ENCODE data around the gene MATCAP1. TPM values are rescaled to one million over a fixed set of nuclear protein-coding genes. Genes with fewer than 3 reads are reported as not detected.

MATCAP1 gene
- total RNA-seq, 1 experiment from 2014 or later, result 51.2 TPM

DNA sequence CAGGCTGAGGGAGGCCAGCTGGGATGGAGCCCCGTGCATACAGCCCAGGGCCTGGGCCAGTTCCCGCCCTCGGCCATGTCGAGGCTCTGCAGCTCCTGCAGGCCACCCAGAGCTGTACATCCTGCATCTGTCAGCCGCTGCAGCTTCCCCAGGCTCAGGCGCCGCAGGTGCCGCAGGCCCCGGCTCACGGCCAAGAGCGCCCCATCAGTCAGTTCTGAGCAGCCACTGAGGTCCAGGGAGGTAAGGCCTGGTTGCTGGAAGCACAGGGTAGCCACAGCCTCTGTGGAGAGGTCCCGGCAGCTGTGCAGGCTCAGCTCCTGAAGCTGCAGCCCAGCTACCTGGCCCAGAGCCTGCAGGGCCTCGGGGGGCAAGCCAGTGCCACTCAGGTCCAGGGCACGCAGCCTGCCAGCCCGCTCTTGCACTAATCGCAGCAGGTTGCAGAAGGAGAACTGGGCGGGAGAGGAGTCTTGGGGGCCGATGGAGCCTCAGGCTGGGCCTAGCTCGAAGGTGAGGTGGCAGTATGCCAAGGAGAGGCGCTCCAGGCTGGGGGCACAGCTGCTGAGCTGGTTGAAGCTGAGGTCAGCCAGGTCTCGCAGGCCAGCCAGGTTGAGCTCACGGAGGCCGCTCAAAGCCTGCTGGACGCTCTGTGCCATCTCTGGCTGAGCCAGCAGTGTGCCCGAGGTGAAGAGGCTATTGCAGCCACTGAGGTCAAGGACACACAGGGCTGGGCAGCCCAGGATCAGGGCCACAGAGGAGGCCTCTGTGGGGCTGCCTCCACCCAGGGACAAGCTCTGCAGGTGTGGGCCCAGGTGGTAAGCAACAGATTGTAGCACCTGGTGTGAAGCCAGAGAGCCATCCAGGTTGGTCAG is 26.5 kb upstream of the MATCAP1 start:
- no peak overlapping the region; a peak in 1 of 7 replicates for H3K27ac Mint-ChIP-seq
- no peak overlapping the region for H3K4me2 ChIP-seq (ENCODE audit: insufficient read depth, insufficient read length, low read length)
- no peak overlapping the region for H4K91ac ChIP-seq (ENCODE audit: insufficient read length, low read depth, low read length)
- no peak overlapping the region for H3K4me3 Mint-ChIP-seq
- no peaks in the 10 kb centered on the region for H3K9me3 Mint-ChIP-seq
- peaks cover 10 to 12% of the 10 kb centered on the region in 2 experiments; a peak in 3 of 4 replicates for H3K4me1 Mint-ChIP-seq
- no peak overlapping the region for H3K23ac ChIP-seq (ENCODE audit: insufficient read length, low read depth, low read length)
- TF ChIP-seq, protein P1, sequence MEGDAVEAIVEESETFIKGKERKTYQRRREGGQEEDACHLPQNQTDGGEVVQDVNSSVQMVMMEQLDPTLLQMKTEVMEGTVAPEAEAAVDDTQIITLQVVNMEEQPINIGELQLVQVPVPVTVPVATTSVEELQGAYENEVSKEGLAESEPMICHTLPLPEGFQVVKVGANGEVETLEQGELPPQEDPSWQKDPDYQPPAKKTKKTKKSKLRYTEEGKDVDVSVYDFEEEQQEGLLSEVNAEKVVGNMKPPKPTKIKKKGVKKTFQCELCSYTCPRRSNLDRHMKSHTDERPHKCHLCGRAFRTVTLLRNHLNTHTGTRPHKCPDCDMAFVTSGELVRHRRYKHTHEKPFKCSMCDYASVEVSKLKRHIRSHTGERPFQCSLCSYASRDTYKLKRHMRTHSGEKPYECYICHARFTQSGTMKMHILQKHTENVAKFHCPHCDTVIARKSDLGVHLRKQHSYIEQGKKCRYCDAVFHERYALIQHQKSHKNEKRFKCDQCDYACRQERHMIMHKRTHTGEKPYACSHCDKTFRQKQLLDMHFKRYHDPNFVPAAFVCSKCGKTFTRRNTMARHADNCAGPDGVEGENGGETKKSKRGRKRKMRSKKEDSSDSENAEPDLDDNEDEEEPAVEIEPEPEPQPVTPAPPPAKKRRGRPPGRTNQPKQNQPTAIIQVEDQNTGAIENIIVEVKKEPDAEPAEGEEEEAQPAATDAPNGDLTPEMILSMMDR (conservative IDR thresholded peaks at IDR 0.05), result no peak
- no peak overlapping the region for H3K56ac ChIP-seq (ENCODE audit: insufficient read length, low read depth, low read length)
- H3K9me3 ChIP-seq (ENCODE audit: control insufficient read depth, low read depth, low read length), result no peaks in the 10 kb centered on the region
- no peak overlapping the region for H4K5ac ChIP-seq (ENCODE audit: insufficient read length, low read depth, low read length)
- no peak overlapping the region for H3K14ac ChIP-seq (ENCODE audit: insufficient read depth, low read length)
- no peak overlapping the region for H3K18ac ChIP-seq (ENCODE audit: insufficient read length, low read depth, low read length)
- no CpG with 5 or more reads among the region's 25 CpGs for WGBS (ENCODE audit: extremely low coverage, insufficient read length, low lambda C conversion rate)
- H3K79me2 ChIP-seq (ENCODE audit: insufficient read depth, low read length), result no peaks in the 10 kb centered on the region
- H3T11ph ChIP-seq (ENCODE audit: low read length), result no peak overlapping the region
- no peak overlapping the region for H2AFZ ChIP-seq (ENCODE audit: low read length)
- H2BK5ac ChIP-seq (ENCODE audit: insufficient read length, low read length), result no peak overlapping the region
- H3K27ac ChIP-seq (ENCODE audit: insufficient read length, low read depth, low read length), result no peak overlapping the region
- H2BK12ac ChIP-seq (ENCODE audit: insufficient read length, low read depth, low read length), result no peak overlapping the region
- no peak overlapping the region for H2BK120ac ChIP-seq (ENCODE audit: low read depth, low read length, poor library complexity, severe bottlenecking)
- no peaks in the 10 kb centered on the region for H3K4me1 ChIP-seq (ENCODE audit: insufficient read depth, low read length)
- no peaks in the 10 kb centered on the region; a peak in 2 of 7 replicates for H3K36me3 Mint-ChIP-seq (ENCODE audit: insufficient read depth in 1 of 3, low read depth in 3 of 3)
- H3K27me3 ChIP-seq (ENCODE audit: insufficient read depth, low read length), result no peaks in the 10 kb centered on the region; the same call in 1 of the 2 replicates
- peaks cover 28% of the 10 kb centered on the region for H3K27me3 Mint-ChIP-seq (ENCODE audit: low read depth)
- no peak overlapping the region for H3K4ac ChIP-seq (ENCODE audit: low read depth, low read length)
- H2AK5ac ChIP-seq (ENCODE audit: insufficient read length, low read length), result no peak overlapping the region
- DNase-seq, result peak; percentile 56
- H3K23me2 ChIP-seq (ENCODE audit: insufficient read length, low read depth, low read length, poor library complexity, severe bottlenecking), result no peaks in the 10 kb centered on the region
- no peaks in the 10 kb centered on the region for H4K20me1 ChIP-seq (ENCODE audit: control insufficient read depth, insufficient read depth, insufficient read length)
- H2BK15ac ChIP-seq (ENCODE audit: low read depth, low read length), result no peak overlapping the region
- no peaks in the 10 kb centered on the region for H3K79me1 ChIP-seq (ENCODE audit: insufficient read depth, low read depth, low read length, poor library complexity, severe bottlenecking)
- no peak overlapping the region for H2BK20ac ChIP-seq (ENCODE audit: low read depth, low read length, poor library complexity, severe bottlenecking)
- H4K8ac ChIP-seq (replicated peaks; ENCODE audit: insufficient read length, low read depth, low read length), result no peak overlapping the region
- no peak overlapping the region for H3K9ac ChIP-seq (ENCODE audit: extremely low read depth, insufficient read length, low read length)

Data from H9 (cell line).